ENCODE measurements around the gene SYDE1.

SYDE1 gene

DNA sequence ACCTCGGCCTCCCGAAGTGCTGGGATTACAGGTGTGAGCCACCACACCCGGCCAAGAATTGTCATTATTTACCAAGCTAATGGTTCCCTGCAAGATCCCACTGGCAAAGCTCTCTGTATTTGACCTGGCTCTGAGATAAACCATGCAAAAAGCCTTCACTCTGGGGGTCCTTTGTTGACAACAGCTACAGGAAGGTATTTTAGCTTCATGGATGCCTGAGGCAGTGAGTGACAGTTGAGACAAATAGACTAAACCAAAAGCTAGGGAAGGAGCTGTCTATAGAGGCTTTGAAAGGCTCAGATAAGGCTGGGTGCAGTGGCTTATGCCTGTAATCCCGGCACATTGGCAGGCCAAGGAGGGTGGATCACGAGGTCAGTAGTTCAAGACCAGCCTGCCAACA, 48.1 kb downstream of the SYDE1 start:
- no peak for DNase-seq (ENCODE audit: insufficient read length, low spot score)
- TF ChIP-seq PAX5 (IDR thresholded peaks at IDR 0.05; ENCODE audit: insufficient read depth, low read length, severe bottlenecking) (no peak), SPI1 (IDR thresholded peaks at IDR 0.05; ENCODE audit: low read depth, low read length) (no peak), TAF1 (IDR thresholded peaks at IDR 0.05; ENCODE audit: low read depth, low read length) (no peak), POU2F2 (IDR thresholded peaks at IDR 0.05; ENCODE audit: low read depth, low read length) (no peak), POLR2A (IDR thresholded peaks at IDR 0.05; ENCODE audit: low read depth, low read length) (no peak), POLR2AphosphoS5 (IDR thresholded peaks at IDR 0.05; ENCODE audit: low read depth, low read length) (no peak)
- FAIRE-seq, result no peak

GRCh38 chr19:15156391-15156790, 49.2 kb downstream of the SYDE1 start:
- TF ChIP-seq POLR2A (IDR thresholded peaks at IDR 0.05; ENCODE audit: low read depth, low read length) (no peak), SPI1 (IDR thresholded peaks at IDR 0.05; ENCODE audit: low read depth, low read length) (no peak), PAX5 (IDR thresholded peaks at IDR 0.05; ENCODE audit: insufficient read depth, low read length, severe bottlenecking) (no peak), TAF1 (IDR thresholded peaks at IDR 0.05; ENCODE audit: low read depth, low read length) (no peak), POLR2AphosphoS5 (IDR thresholded peaks at IDR 0.05; ENCODE audit: low read depth, low read length) (no peak), POU2F2 (IDR thresholded peaks at IDR 0.05; ENCODE audit: low read depth, low read length) (no peak)
- DNase-seq (ENCODE audit: insufficient read length, low spot score) (no peak), FAIRE-seq (no peak)

- FAIRE-seq (no peak), DNase-seq (ENCODE audit: insufficient read length, low spot score) (no peak)
- TF ChIP-seq SPI1 (IDR thresholded peaks at IDR 0.05; ENCODE audit: low read depth, low read length) (no peak), POLR2AphosphoS5 (IDR thresholded peaks at IDR 0.05; ENCODE audit: low read depth, low read length) (no peak), PAX5 (IDR thresholded peaks at IDR 0.05; ENCODE audit: insufficient read depth, low read length, severe bottlenecking) (no peak), POLR2A (IDR thresholded peaks at IDR 0.05; ENCODE audit: low read depth, low read length) (no peak), TAF1 (IDR thresholded peaks at IDR 0.05; ENCODE audit: low read depth, low read length) (no peak), POU2F2 (IDR thresholded peaks at IDR 0.05; ENCODE audit: low read depth, low read length) (no peak)
These were observed 52.0 kb downstream of the SYDE1 start for GRCh38 chr19:15159251-15159650.

DNA sequence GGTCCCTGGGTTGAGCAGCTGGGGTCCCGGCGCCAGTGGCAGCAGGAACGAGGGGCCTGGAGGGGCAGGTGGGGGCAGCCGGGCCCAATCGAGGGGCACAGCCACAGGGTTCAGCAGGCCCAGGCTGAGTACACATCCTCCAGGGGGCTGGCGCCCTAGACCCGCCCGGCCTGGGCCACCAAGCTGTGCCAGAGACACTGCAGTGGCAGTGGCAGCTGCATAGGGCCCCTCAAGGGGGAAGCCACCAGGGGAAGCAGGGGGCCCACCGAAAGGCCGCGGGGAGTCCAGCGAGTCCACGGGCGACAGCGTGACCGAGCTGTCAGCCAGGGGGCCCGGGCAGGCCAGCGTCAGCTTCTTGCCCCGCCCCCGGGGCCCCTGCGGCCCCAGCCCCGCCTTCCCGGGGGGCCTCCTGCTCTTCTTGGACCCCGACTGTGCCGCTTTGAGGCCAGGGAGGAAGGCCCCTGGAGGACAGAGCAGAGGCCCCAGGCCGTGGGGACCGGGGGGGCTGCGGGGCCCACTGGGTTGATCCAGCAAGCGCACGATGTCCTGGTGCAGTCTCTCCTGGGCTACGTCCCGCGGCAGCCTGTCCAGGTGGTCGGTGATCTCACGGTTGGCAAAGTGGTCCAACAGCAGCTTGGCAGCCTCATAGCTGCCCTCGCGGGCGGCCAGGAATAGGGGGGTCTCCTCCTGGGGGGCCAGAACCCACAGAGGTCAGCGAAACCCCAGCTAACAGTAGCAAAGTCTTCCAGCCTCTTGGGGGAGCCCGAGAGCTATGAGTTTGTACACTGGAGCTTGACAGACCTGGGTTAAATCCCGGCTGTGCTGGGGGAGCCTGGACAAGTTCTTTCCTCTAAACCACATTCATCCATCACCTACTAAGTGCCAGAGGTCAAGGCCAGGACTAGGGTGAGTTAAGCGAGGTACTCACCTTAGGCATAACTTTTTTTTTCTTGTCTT, 54.1 kb downstream of the SYDE1 start:
- no peak for TF ChIP-seq POLR2AphosphoS5 (IDR thresholded peaks at IDR 0.05; ENCODE audit: low read depth, low read length)
- no peak for TF ChIP-seq PAX5 (IDR thresholded peaks at IDR 0.05; ENCODE audit: insufficient read depth, low read length, severe bottlenecking)
- no peak for TF ChIP-seq SPI1 (IDR thresholded peaks at IDR 0.05; ENCODE audit: low read depth, low read length)
- no peak for TF ChIP-seq POU2F2 (IDR thresholded peaks at IDR 0.05; ENCODE audit: low read depth, low read length)
- TF ChIP-seq POLR2A (IDR thresholded peaks at IDR 0.05; ENCODE audit: low read depth, low read length), result no peak
- TF ChIP-seq TAF1 (IDR thresholded peaks at IDR 0.05; ENCODE audit: low read depth, low read length), result no peak
- no peak for FAIRE-seq
- peak; percentile 66 for DNase-seq (ENCODE audit: insufficient read length, low spot score)

Data from GM12891 (cell line).